ENCODE measurements around the gene LRRC47.

Gene LRRC47

GRCh38 chr1:3824650-3825049 lies 28.4 kb upstream of the LRRC47 start:
- peak overlapping the region; percentile 50 for H3K27ac Mint-ChIP-seq
- no peak overlapping the region for H3K4me3 Mint-ChIP-seq
- no peak for TF ChIP-seq CTCF (IDR thresholded peaks at IDR 0.05)
- DNase-seq, result no peak
- H3K4me1 Mint-ChIP-seq, result peaks cover 22% of the 10 kb centered on the region
- H3K9me3 Mint-ChIP-seq, result no peaks in the 10 kb centered on the region
- peaks cover 25% of the 10 kb centered on the region for H3K36me3 Mint-ChIP-seq (ENCODE audit: low read depth)
- peaks cover 1% of the 10 kb centered on the region for H3K27me3 Mint-ChIP-seq (ENCODE audit: low read depth, poor library complexity)

- H3K27me3 Mint-ChIP-seq (ENCODE audit: low read depth, poor library complexity), result no peaks in the 10 kb centered on the region
- H3K4me3 Mint-ChIP-seq, result no peak overlapping the region
- H3K36me3 Mint-ChIP-seq (ENCODE audit: low read depth), result peaks cover 23% of the 10 kb centered on the region
- no peaks in the 10 kb centered on the region for H3K9me3 Mint-ChIP-seq
- no peak for DNase-seq
- H3K4me1 Mint-ChIP-seq, result peaks cover 27% of the 10 kb centered on the region
- H3K27ac Mint-ChIP-seq, result peak overlapping the region; percentile 91
- no peak for TF ChIP-seq CTCF (IDR thresholded peaks at IDR 0.05)
Measured at GRCh38 chr1:3822421-3822820, 26.1 kb upstream of the LRRC47 start.

- no peak for TF ChIP-seq CTCF (IDR thresholded peaks at IDR 0.05)
- H3K4me3 Mint-ChIP-seq, result no peak overlapping the region
- H3K27me3 Mint-ChIP-seq (ENCODE audit: low read depth, poor library complexity), result no peaks in the 10 kb centered on the region
- H3K9me3 Mint-ChIP-seq, result no peaks in the 10 kb centered on the region
- DNase-seq, result no peak
- peaks cover 27% of the 10 kb centered on the region for H3K4me1 Mint-ChIP-seq
- peaks cover 23% of the 10 kb centered on the region for H3K36me3 Mint-ChIP-seq (ENCODE audit: low read depth)
- peak overlapping the region; percentile 91 for H3K27ac Mint-ChIP-seq
Measured at GRCh38 chr1:3821908-3822307, 25.6 kb upstream of the LRRC47 start.

GRCh38 chr1:3821447-3821846 lies 25.1 kb upstream of the LRRC47 start:
- Mint-ChIP-seq H3K27ac (peak overlapping the region; percentile 91), H3K4me3 (no peak overlapping the region), H3K36me3 (ENCODE audit: low read depth) (peaks cover 23% of the 10 kb centered on the region), H3K4me1 (peaks cover 27% of the 10 kb centered on the region), H3K9me3 (no peaks in the 10 kb centered on the region), H3K27me3 (ENCODE audit: low read depth, poor library complexity) (no peaks in the 10 kb centered on the region)
- TF ChIP-seq CTCF (IDR thresholded peaks at IDR 0.05), result no peak
- no peak for DNase-seq

- TF ChIP-seq CTCF (IDR thresholded peaks at IDR 0.05), result no peak
- no peaks in the 10 kb centered on the region for H3K27me3 Mint-ChIP-seq (ENCODE audit: low read depth, poor library complexity)
- H3K4me3 Mint-ChIP-seq, result no peak overlapping the region
- DNase-seq, result no peak
- H3K9me3 Mint-ChIP-seq, result no peaks in the 10 kb centered on the region
- H3K27ac Mint-ChIP-seq, result peak overlapping the region; percentile 91
- H3K36me3 Mint-ChIP-seq (ENCODE audit: low read depth), result peaks cover 24% of the 10 kb centered on the region
- H3K4me1 Mint-ChIP-seq, result peaks cover 27% of the 10 kb centered on the region
Measured at GRCh38 chr1:3821004-3821403, 24.7 kb upstream of the LRRC47 start.

- no peak overlapping the region for H3K4me3 Mint-ChIP-seq
- no peak overlapping the region for H3K27ac Mint-ChIP-seq
Measured at GRCh38 chr1:3820316-3820715, 24.0 kb upstream of the LRRC47 start.

More at GRCh38 chr1:3820316-3820715, 24.0 kb upstream of the LRRC47 start:
- DNase-seq, result no peak
- Mint-ChIP-seq H3K27me3 (ENCODE audit: low read depth, poor library complexity) (no peaks in the 10 kb centered on the region), H3K9me3 (no peaks in the 10 kb centered on the region), H3K4me1 (peaks cover 27% of the 10 kb centered on the region), H3K36me3 (ENCODE audit: low read depth) (peaks cover 27% of the 10 kb centered on the region)
- TF ChIP-seq CTCF (IDR thresholded peaks at IDR 0.05), result no peak

Measured in nephron progenitor cell (in vitro differentiated cells).